GM12878 (cell line): ENCODE measurements around the gene TRAF3. TPM values are rescaled to one million over a fixed set of nuclear protein-coding genes. Genes with fewer than 3 reads are reported as not detected.
A peak's percentile ranks its signal among the peaks of the same experiment; 100 is the strongest.

Experiments
- CHD2 ChIP-seq: IDR thresholded peaks from 2 replicates; pipeline ENCODE4 v1.6.1; 2011; ENCODE audit warnings: low read depth, low read length, improper control_type of control experiment, borderline replicate concordance
- GATAD2B ChIP-seq: fragments of 450-650 bp; conservative IDR thresholded peaks from 2 replicates; pipeline ENCODE4 v1.6.1; 2017; ENCODE audit warnings: low read depth, mild to moderate bottlenecking, moderate library complexity
- HCFC1 ChIP-seq: fragments of 150-350 bp; IDR thresholded peaks from 2 replicates; pipeline ENCODE4 v1.6.1; 2014; ENCODE audit warnings: low read length
- IKZF2 ChIP-seq, 2 experiments: fragments of 450-650 bp; IDR thresholded peaks; 2 replicates each; pipeline ENCODE4 v1.6.1; 2017; ENCODE audit warnings: mild to moderate bottlenecking in 2 of 2, moderate library complexity in 2 of 2
- JUNB ChIP-seq: IDR thresholded peaks from 2 replicates; pipeline ENCODE4 v1.6.1; 2016; ENCODE audit warnings: antibody characterized with exemption, mild to moderate bottlenecking
- KDM1A ChIP-seq: fragments of 200-600 bp; sonication (generic); IDR thresholded peaks from 2 replicates; pipeline ENCODE4 v1.6.1; 2016; ENCODE audit warnings: borderline replicate concordance
- POLR2A ChIP-seq: IDR thresholded peaks from 2 replicates; pipeline ENCODE4 v1.6.1; 2011; ENCODE audit warnings: low read depth, mild to moderate bottlenecking, low read length
- POLR2AphosphoS5 ChIP-seq: IDR thresholded peaks from 2 replicates; pipeline ENCODE4 v1.6.1; 2011; ENCODE audit warnings: mild to moderate bottlenecking, low read length, inconsistent platforms
- RELA ChIP-seq: fragments of 450-650 bp; IDR thresholded peaks from 2 replicates; pipeline ENCODE4 v1.8.0; 2014; ENCODE audit warnings: borderline replicate concordance; ENCODE audit not compliant: partially characterized antibody
- RUNX3 ChIP-seq: IDR thresholded peaks from 2 replicates; pipeline ENCODE4 v1.6.1; 2012; ENCODE audit warnings: low read length, inconsistent platforms
- SPI1 ChIP-seq: IDR thresholded peaks from 2 replicates; pipeline ENCODE4 v1.6.1; 2011; ENCODE audit warnings: low read depth, mild to moderate bottlenecking, low read length, moderate library complexity, borderline replicate concordance; ENCODE audit not compliant: insufficient read depth
- TAF1 ChIP-seq: IDR thresholded peaks from 2 replicates; pipeline ENCODE4 v1.6.1; 2011; ENCODE audit warnings: mild to moderate bottlenecking, low read depth, low read length, borderline replicate concordance
- YY1 ChIP-seq: IDR thresholded peaks from 2 replicates; pipeline ENCODE4 v1.6.1; 2011; ENCODE audit warnings: low read depth, mild to moderate bottlenecking, low read length
- polyA plus RNA-seq, 11 experiments: library from polyadenylated mRNA; depleted of rRNA in 4 of 11; unstranded in 6 of 11; stranded (reverse) in 5 of 11; fragments of >200 nt; fragmentation: Nextera tagmentation in 4 of 11; fragmentation: Illumina TruSeq in 1 of 11; extraction: Ambion mirVana in 4 of 11; extraction: Trizol in 1 of 11; gene quantifications; 1 replicate in 1 of 11; 2 replicates in 10 of 11; pipeline versions ENCODE4 v1.2.1 to v1.2.3, GENCODE V29; 2011 to 2016; ENCODE audit warnings: inconsistent platforms in 2 of 11, missing spikeins in 2 of 11, low read depth in 1 of 11
- total RNA-seq, 4 experiments: library from RNA; depleted of rRNA in 3 of 4; stranded (reverse); fragments of >200 nt in 3 of 4; fragmentation: Illumina TruSeq in 1 of 4; extraction: Trizol in 1 of 4; gene quantifications; 2 replicates each; pipeline versions ENCODE4 v1.2.1 to v1.2.3, GENCODE V29; 2013 to 2021
- TF ChIP-seq, protein P1 (sequence below): fragments of 450-650 bp; IDR thresholded peaks from 2 replicates; pipeline ENCODE4 v1.6.1; 2014; ENCODE audit warnings: mild to moderate bottlenecking
- TF ChIP-seq, protein P2 (sequence below): fragments of 450-650 bp; IDR thresholded peaks from 2 replicates; pipeline ENCODE4 v1.6.1; 2017; ENCODE audit warnings: mild to moderate bottlenecking
- TF ChIP-seq, protein P3 (sequence below): fragments of 450-650 bp; IDR thresholded peaks from 2 replicates; pipeline ENCODE4 v1.6.1; 2017; ENCODE audit warnings: mild to moderate bottlenecking, moderate library complexity
- TF ChIP-seq, protein P4 (sequence below): fragments of 450-650 bp; IDR thresholded peaks from 2 replicates; pipeline ENCODE4 v1.6.1; 2016; ENCODE audit warnings: mild to moderate bottlenecking, moderate library complexity, borderline replicate concordance

TRAF3 gene
- total and polyA plus RNA-seq, 10 of the 15 experiments (the other 5 are each of a cell fraction or from before 2014, with no cell fraction given) = 3.0 to 70.1 (median 36.5) TPM

DNA sequence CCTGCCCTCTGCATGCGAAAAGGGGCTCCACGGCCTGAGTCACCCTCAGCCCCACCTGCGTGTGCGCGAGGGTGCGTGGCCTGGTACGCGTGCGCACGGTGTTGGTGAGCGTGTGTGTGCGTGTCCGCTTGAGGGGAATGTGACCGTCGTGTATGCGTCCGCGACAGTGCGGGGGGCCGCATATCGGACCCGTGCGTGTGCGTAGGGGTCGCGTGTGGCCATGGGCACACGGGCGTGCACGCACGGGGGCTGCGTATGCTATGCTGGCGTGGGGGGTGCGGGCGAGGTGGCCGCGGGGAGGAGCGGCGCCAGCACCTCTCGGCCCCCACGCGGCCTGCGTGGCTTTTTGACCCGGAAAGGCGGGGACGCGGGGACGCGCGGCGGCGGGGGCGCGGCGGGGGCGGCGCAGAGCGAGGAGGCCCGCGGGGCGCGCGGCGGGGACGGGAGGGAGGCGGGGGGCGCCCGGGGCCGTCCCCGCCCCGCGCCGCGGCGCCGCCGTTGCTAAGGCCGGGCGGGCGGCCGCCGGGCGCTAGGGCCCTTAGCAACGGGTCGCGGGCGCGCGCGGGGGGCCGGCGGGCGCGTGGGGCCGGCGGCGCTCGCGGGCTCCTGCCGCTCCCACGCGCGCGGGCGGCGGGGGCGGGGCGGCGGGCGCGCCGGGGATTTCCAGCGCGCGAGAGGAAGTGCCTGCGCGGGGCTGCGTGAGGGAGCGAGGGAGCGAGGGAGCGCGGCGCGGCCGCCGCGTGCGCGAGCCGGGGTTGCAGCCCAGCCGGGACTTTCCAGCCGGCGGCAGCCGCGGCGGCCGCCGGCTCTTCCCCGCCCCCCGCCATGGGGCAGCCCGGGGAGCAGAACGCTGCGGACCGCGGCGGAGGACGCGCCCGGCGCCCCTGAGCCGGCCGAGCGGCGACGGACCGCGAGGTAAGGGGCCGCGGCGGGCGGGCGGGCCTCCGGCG is at the start of gene TRAF3 (continued):
- TF ChIP-seq, protein P1, sequence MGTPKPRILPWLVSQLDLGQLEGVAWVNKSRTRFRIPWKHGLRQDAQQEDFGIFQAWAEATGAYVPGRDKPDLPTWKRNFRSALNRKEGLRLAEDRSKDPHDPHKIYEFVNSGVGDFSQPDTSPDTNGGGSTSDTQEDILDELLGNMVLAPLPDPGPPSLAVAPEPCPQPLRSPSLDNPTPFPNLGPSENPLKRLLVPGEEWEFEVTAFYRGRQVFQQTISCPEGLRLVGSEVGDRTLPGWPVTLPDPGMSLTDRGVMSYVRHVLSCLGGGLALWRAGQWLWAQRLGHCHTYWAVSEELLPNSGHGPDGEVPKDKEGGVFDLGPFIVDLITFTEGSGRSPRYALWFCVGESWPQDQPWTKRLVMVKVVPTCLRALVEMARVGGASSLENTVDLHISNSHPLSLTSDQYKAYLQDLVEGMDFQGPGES = no peak
- no peak for TF ChIP-seq IKZF2 (IDR thresholded peaks at IDR 0.05)
- TF ChIP-seq HCFC1 = no peak
- peak; percentile 87 for TF ChIP-seq TAF1
- no peak for TF ChIP-seq KDM1A
- TF ChIP-seq, protein P2, sequence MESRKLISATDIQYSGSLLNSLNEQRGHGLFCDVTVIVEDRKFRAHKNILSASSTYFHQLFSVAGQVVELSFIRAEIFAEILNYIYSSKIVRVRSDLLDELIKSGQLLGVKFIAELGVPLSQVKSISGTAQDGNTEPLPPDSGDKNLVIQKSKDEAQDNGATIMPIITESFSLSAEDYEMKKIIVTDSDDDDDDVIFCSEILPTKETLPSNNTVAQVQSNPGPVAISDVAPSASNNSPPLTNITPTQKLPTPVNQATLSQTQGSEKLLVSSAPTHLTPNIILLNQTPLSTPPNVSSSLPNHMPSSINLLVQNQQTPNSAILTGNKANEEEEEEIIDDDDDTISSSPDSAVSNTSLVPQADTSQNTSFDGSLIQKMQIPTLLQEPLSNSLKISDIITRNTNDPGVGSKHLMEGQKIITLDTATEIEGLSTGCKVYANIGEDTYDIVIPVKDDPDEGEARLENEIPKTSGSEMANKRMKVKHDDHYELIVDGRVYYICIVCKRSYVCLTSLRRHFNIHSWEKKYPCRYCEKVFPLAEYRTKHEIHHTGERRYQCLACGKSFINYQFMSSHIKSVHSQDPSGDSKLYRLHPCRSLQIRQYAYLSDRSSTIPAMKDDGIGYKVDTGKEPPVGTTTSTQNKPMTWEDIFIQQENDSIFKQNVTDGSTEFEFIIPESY = peak; percentile 99
- peak; percentile 47; the same call in 1 of the 2 replicates for TF ChIP-seq CHD2
- 0 out of 2 replicates have a peak, but pooled peaks have one; percentile 7 for TF ChIP-seq RUNX3
- no peak for TF ChIP-seq JUNB
- TF ChIP-seq, protein P3, sequence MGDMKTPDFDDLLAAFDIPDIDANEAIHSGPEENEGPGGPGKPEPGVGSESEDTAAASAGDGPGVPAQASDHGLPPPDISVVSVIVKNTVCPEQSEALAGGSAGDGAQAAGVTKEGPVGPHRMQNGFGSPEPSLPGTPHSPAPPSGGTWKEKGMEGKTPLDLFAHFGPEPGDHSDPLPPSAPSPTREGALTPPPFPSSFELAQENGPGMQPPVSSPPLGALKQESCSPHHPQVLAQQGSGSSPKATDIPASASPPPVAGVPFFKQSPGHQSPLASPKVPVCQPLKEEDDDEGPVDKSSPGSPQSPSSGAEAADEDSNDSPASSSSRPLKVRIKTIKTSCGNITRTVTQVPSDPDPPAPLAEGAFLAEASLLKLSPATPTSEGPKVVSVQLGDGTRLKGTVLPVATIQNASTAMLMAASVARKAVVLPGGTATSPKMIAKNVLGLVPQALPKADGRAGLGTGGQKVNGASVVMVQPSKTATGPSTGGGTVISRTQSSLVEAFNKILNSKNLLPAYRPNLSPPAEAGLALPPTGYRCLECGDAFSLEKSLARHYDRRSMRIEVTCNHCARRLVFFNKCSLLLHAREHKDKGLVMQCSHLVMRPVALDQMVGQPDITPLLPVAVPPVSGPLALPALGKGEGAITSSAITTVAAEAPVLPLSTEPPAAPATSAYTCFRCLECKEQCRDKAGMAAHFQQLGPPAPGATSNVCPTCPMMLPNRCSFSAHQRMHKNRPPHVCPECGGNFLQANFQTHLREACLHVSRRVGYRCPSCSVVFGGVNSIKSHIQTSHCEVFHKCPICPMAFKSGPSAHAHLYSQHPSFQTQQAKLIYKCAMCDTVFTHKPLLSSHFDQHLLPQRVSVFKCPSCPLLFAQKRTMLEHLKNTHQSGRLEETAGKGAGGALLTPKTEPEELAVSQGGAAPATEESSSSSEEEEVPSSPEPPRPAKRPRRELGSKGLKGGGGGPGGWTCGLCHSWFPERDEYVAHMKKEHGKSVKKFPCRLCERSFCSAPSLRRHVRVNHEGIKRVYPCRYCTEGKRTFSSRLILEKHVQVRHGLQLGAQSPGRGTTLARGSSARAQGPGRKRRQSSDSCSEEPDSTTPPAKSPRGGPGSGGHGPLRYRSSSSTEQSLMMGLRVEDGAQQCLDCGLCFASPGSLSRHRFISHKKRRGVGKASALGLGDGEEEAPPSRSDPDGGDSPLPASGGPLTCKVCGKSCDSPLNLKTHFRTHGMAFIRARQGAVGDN = peak; percentile 5; the same call in 1 of the 2 replicates
- TF ChIP-seq YY1 = peak; percentile 88
- peak; percentile 95 for TF ChIP-seq GATAD2B
- TF ChIP-seq POLR2A = peak; percentile 74
- peak; percentile 69 for TF ChIP-seq SPI1
- TF ChIP-seq RELA = peak; percentile 71
- peak; percentile 45; the same call in 1 of the 2 replicates for TF ChIP-seq POLR2AphosphoS5
- TF ChIP-seq, protein P4, sequence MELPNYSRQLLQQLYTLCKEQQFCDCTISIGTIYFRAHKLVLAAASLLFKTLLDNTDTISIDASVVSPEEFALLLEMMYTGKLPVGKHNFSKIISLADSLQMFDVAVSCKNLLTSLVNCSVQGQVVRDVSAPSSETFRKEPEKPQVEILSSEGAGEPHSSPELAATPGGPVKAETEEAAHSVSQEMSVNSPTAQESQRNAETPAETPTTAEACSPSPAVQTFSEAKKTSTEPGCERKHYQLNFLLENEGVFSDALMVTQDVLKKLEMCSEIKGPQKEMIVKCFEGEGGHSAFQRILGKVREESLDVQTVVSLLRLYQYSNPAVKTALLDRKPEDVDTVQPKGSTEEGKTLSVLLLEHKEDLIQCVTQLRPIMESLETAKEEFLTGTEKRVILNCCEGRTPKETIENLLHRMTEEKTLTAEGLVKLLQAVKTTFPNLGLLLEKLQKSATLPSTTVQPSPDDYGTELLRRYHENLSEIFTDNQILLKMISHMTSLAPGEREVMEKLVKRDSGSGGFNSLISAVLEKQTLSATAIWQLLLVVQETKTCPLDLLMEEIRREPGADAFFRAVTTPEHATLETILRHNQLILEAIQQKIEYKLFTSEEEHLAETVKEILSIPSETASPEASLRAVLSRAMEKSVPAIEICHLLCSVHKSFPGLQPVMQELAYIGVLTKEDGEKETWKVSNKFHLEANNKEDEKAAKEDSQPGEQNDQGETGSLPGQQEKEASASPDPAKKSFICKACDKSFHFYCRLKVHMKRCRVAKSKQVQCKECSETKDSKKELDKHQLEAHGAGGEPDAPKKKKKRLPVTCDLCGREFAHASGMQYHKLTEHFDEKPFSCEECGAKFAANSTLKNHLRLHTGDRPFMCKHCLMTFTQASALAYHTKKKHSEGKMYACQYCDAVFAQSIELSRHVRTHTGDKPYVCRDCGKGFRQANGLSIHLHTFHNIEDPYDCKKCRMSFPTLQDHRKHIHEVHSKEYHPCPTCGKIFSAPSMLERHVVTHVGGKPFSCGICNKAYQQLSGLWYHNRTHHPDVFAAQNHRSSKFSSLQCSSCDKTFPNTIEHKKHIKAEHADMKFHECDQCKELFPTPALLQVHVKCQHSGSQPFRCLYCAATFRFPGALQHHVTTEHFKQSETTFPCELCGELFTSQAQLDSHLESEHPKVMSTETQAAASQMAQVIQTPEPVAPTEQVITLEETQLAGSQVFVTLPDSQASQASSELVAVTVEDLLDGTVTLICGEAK = no peak
